Neural progenitor cell (in vitro differentiated cells): ENCODE measurements around the gene VWA5B1. TPM values are rescaled to one million over a fixed set of nuclear protein-coding genes. Genes with fewer than 3 reads are reported as not detected.

ENCODE experiments used
- DNase-seq: peaks from one replicate; pipeline ENCODE4 v3.0.0-alpha.2; 2016; ENCODE audit warnings: low spot score
- H2AFZ ChIP-seq: fragments of 200-600 bp; sonication (generic); replicated peaks from 2 replicates; pipeline ENCODE4 v1.6.1; 2016; ENCODE audit warnings: antibody characterized with exemption
- H3F3A ChIP-seq: fragments of 200-600 bp; sonication (generic); 2 replicates; pipeline ENCODE4 v1.6.1; 2016; ENCODE audit warnings: antibody characterized with exemption, low read depth
- H3K27ac ChIP-seq: fragments of 200-600 bp; sonication (generic); 2 replicates; pipeline ENCODE4 v1.5.1; 2016; ENCODE audit warnings: mild to moderate bottlenecking
- H3K27me3 ChIP-seq: fragments of 200-600 bp; sonication (generic); 2 replicates; pipeline ENCODE4 v1.6.1; 2016; ENCODE audit warnings: mild to moderate bottlenecking, moderate library complexity
- H3K36me3 ChIP-seq: fragments of 200-600 bp; sonication (generic); 2 replicates; pipeline ENCODE4 v1.5.1; 2016
- H3K4me1 ChIP-seq: fragments of 200-600 bp; sonication (generic); 2 replicates; pipeline ENCODE4 v1.6.1; 2016; ENCODE audit warnings: mixed run types
- H3K4me2 ChIP-seq: fragments of 200-600 bp; sonication (generic); 2 replicates; pipeline ENCODE4 v1.6.1; 2016
- H3K4me3 ChIP-seq: fragments of 200-600 bp; sonication (generic); 2 replicates; pipeline ENCODE4 v1.5.1; 2016
- H3K79me2 ChIP-seq: fragments of 200-600 bp; sonication (generic); 2 replicates; pipeline ENCODE4 v1.6.1; 2016; ENCODE audit warnings: low read depth
- H3K9ac ChIP-seq: fragments of 200-600 bp; sonication (generic); 2 replicates; pipeline ENCODE4 v1.6.1; 2016
- H3K9me3 ChIP-seq: fragments of 200-600 bp; sonication (generic); 2 replicates; pipeline ENCODE4 v1.5.1; 2016; ENCODE audit warnings: low read depth
- H4K20me1 ChIP-seq: fragments of 200-600 bp; sonication (generic); 2 replicates; pipeline ENCODE4 v1.6.1; 2016; ENCODE audit warnings: low read depth
- H3K27ac Mint-ChIP-seq: 3 replicates; pipeline ENCODE4 v1.8.0; 2021; ENCODE audit warnings: mixed read lengths
- H3K27me3 Mint-ChIP-seq: 2 replicates; pipeline ENCODE4 v1.8.0; 2022; ENCODE audit warnings: low read depth, mild to moderate bottlenecking, inconsistent platforms, moderate library complexity, mixed read lengths; ENCODE audit not compliant: insufficient read depth
- H3K36me3 Mint-ChIP-seq: 3 replicates; pipeline ENCODE4 v1.8.0; 2021; ENCODE audit warnings: mixed read lengths
- H3K4me1 Mint-ChIP-seq: 3 replicates; pipeline ENCODE4 v1.8.0; 2021; ENCODE audit warnings: mixed read lengths
- H3K4me3 Mint-ChIP-seq: 3 replicates; pipeline ENCODE4 v1.8.0; 2021; ENCODE audit warnings: mild to moderate bottlenecking, moderate library complexity, mixed read lengths
- H3K9me3 Mint-ChIP-seq: 3 replicates; pipeline ENCODE4 v1.8.0; 2020; ENCODE audit warnings: mixed read lengths
- EZH2 ChIP-seq: fragments of 200-600 bp; sonication (generic); IDR thresholded peaks from 2 replicates; pipeline ENCODE4 v1.6.1; 2017; ENCODE audit warnings: antibody characterized with exemption, mild to moderate bottlenecking, moderate library complexity
- EZH2phosphoT487 ChIP-seq: fragments of 200-600 bp; sonication (generic); IDR thresholded peaks from 2 replicates; pipeline ENCODE4 v1.6.1; 2017; ENCODE audit warnings: antibody characterized with exemption
- total RNA-seq: library from RNA; depleted of rRNA; stranded (reverse); fragments of >200 nt; gene quantifications from 2 replicates; pipeline ENCODE4 v1.2.3, GENCODE V29; 2015; ENCODE audit warnings: low replicate concordance
- TF ChIP-seq, protein P1 (sequence below): fragments of 200-600 bp; sonication (generic); IDR thresholded peaks from 2 replicates; pipeline ENCODE4 v1.5.1; 2017; ENCODE audit warnings: antibody characterized with exemption, mild to moderate bottlenecking

VWA5B1 gene
- total RNA-seq, 1 donor from 2014 or later: not detected

DNA sequence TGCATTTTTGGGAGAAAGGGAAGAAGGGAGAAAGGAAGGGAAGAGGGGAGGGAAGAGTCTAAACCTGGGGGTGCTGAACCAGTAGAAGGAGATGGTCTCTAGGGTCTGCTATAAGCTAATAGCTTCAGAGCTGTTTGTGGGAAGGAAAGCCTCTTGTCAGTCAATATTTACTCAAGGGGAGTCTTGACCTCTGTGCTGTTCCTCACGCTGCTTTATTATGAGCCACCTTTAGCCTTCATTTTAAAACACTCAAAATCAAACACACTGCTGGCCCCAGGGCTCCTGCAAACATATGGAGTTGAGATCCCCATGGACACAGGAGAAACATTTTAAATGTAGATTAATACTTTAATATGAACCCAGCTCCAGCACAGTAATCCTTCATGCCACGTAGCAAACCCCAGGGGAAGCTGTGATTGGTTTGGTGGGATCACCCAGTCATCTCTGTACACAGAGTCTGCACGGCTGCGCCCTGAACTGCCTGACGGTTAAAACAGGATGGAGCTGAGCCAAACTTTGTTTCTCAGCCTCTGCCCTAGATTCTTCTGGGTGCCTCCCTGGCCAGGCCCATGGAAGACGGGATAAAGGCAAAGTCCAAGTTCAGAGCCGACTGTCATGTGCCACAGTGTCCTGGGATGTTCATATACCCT, 40.2 kb upstream of the VWA5B1 start:
- Histone ChIP-seq H3K9ac (no peak overlapping the region), H2AFZ (no peak overlapping the region), H3K36me3 (no peaks in the 10 kb centered on the region), H4K20me1 (no peaks in the 10 kb centered on the region), H3K4me2 (no peak overlapping the region), H3F3A (no peaks in the 10 kb centered on the region), H3K4me1 (no peaks in the 10 kb centered on the region), H3K27me3 (no peaks in the 10 kb centered on the region), H3K27ac (no peak overlapping the region), H3K79me2 (no peaks in the 10 kb centered on the region), H3K9me3 (no peaks in the 10 kb centered on the region), H3K4me3 (no peak overlapping the region)
- DNase-seq: no peak
- no peak for TF ChIP-seq EZH2
- TF ChIP-seq, protein P1, sequence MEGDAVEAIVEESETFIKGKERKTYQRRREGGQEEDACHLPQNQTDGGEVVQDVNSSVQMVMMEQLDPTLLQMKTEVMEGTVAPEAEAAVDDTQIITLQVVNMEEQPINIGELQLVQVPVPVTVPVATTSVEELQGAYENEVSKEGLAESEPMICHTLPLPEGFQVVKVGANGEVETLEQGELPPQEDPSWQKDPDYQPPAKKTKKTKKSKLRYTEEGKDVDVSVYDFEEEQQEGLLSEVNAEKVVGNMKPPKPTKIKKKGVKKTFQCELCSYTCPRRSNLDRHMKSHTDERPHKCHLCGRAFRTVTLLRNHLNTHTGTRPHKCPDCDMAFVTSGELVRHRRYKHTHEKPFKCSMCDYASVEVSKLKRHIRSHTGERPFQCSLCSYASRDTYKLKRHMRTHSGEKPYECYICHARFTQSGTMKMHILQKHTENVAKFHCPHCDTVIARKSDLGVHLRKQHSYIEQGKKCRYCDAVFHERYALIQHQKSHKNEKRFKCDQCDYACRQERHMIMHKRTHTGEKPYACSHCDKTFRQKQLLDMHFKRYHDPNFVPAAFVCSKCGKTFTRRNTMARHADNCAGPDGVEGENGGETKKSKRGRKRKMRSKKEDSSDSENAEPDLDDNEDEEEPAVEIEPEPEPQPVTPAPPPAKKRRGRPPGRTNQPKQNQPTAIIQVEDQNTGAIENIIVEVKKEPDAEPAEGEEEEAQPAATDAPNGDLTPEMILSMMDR: no peak
- Mint-ChIP-seq H3K9me3 (no peaks in the 10 kb centered on the region), H3K27me3 (peaks cover 10% of the 10 kb centered on the region), H3K4me3 (no peak overlapping the region), H3K36me3 (no peaks in the 10 kb centered on the region), H3K4me1 (peaks cover 9% of the 10 kb centered on the region), H3K27ac (no peak overlapping the region)

GRCh38 chr1:20252587-20252986, 38.1 kb upstream of the VWA5B1 start:
- H3K4me3 ChIP-seq: no peak overlapping the region
- no peak for DNase-seq
- no peak overlapping the region for H3K27ac ChIP-seq
- Mint-ChIP-seq H3K27me3 (peaks cover 5% of the 10 kb centered on the region), H3K36me3 (no peaks in the 10 kb centered on the region), H3K4me1 (peaks cover 16% of the 10 kb centered on the region), H3K27ac (no peak overlapping the region), H3K4me3 (no peak overlapping the region), H3K9me3 (no peaks in the 10 kb centered on the region)
- H2AFZ ChIP-seq: no peak overlapping the region
- no peaks in the 10 kb centered on the region for H3K4me1 ChIP-seq
- H3K36me3 ChIP-seq: no peaks in the 10 kb centered on the region
- no peaks in the 10 kb centered on the region for H3K27me3 ChIP-seq
- no peaks in the 10 kb centered on the region for H3F3A ChIP-seq
- no peak overlapping the region for H3K9ac ChIP-seq
- no peaks in the 10 kb centered on the region for H3K9me3 ChIP-seq
- no peaks in the 10 kb centered on the region for H3K79me2 ChIP-seq
- no peaks in the 10 kb centered on the region for H4K20me1 ChIP-seq
- H3K4me2 ChIP-seq: no peak overlapping the region
- TF ChIP-seq, protein P1: no peak

GRCh38 chr1:20255666-20256065, 35.0 kb upstream of the VWA5B1 start:
- no peak for TF ChIP-seq EZH2
- no peak for TF ChIP-seq EZH2phosphoT487
- TF ChIP-seq, protein P1: no peak
- Mint-ChIP-seq H3K9me3 (no peaks in the 10 kb centered on the region), H3K27ac (no peak overlapping the region), H3K36me3 (no peaks in the 10 kb centered on the region), H3K4me1 (peaks cover 9% of the 10 kb centered on the region), H3K27me3 (peaks cover 5% of the 10 kb centered on the region), H3K4me3 (no peak overlapping the region)
- Histone ChIP-seq H3K27ac (no peak overlapping the region), H3F3A (no peaks in the 10 kb centered on the region), H2AFZ (no peak overlapping the region), H3K79me2 (no peaks in the 10 kb centered on the region), H4K20me1 (no peaks in the 10 kb centered on the region), H3K9ac (no peak overlapping the region), H3K4me1 (no peaks in the 10 kb centered on the region), H3K4me2 (no peak overlapping the region), H3K9me3 (no peaks in the 10 kb centered on the region), H3K4me3 (no peak overlapping the region), H3K36me3 (no peaks in the 10 kb centered on the region), H3K27me3 (no peaks in the 10 kb centered on the region)
- no peak for DNase-seq
